WTC11 (cell line): ENCODE results near the gene SLC25A12.

ENCODE experiments used
- ATF1 ChIP-seq: sonication (generic); formaldehyde crosslinking; IDR thresholded peaks from 2 replicates; pipeline ENCODE4 v1.8.1; 2023; ENCODE audit warnings: mild to moderate bottlenecking, moderate library complexity, missing genetic modification reagents
- CBFB ChIP-seq: sonication (generic); formaldehyde crosslinking; IDR thresholded peaks from 2 replicates; pipeline ENCODE4 v1.8.1; 2022; ENCODE audit warnings: mild to moderate bottlenecking, low read depth, missing genetic modification reagents
- CTCF ChIP-seq: fragments of 200-600 bp; IDR thresholded peaks from 2 replicates; pipeline ENCODE4 v1.8.0; 2022; ENCODE audit warnings: antibody characterized with exemption
- E2F1 ChIP-seq: sonication (generic); formaldehyde crosslinking; IDR thresholded peaks from 2 replicates; pipeline ENCODE4 v1.8.0; 2022; ENCODE audit warnings: mild to moderate bottlenecking, missing genetic modification reagents
- ESRRA ChIP-seq: sonication (generic); formaldehyde crosslinking; IDR thresholded peaks from 2 replicates; pipeline ENCODE4 v1.8.1; 2022; ENCODE audit warnings: mild to moderate bottlenecking, missing genetic modification reagents, borderline replicate concordance
- HMGXB4 ChIP-seq: sonication (generic); formaldehyde crosslinking; IDR thresholded peaks from 2 replicates; pipeline ENCODE4 v1.8.1; 2023; ENCODE audit warnings: mild to moderate bottlenecking, moderate library complexity, missing genetic modification reagents
- MAX ChIP-seq: sonication (generic); formaldehyde crosslinking; IDR thresholded peaks from 2 replicates; pipeline ENCODE4 v1.8.0; 2022; ENCODE audit warnings: mild to moderate bottlenecking, missing genetic modification reagents
- NR2C2 ChIP-seq: sonication (generic); formaldehyde crosslinking; IDR thresholded peaks from 2 replicates; pipeline ENCODE4 v1.8.0; 2022; ENCODE audit warnings: mild to moderate bottlenecking, missing genetic modification reagents
- SMAD3 ChIP-seq: sonication (generic); formaldehyde crosslinking; IDR thresholded peaks from 2 replicates; pipeline ENCODE4 v1.8.0; 2022; ENCODE audit warnings: missing genetic modification reagents, mild to moderate bottlenecking, borderline replicate concordance
- TEAD4 ChIP-seq: sonication (generic); formaldehyde crosslinking; IDR thresholded peaks from 2 replicates; pipeline ENCODE4 v1.8.0; 2022; ENCODE audit warnings: mild to moderate bottlenecking, missing genetic modification reagents
- ZMAT4 ChIP-seq: fragments of 250-450 bp; sonication (Bioruptor Pico); IDR thresholded peaks from 2 replicates; pipeline ENCODE4 v1.9.0; 2021; ENCODE audit warnings: mild to moderate bottlenecking
- ZNF138 ChIP-seq: sonication (generic); formaldehyde crosslinking; conservative IDR thresholded peaks from 2 replicates; pipeline ENCODE4 v1.8.1; 2022; ENCODE audit warnings: mild to moderate bottlenecking, moderate library complexity, missing genetic modification reagents
- ZNF396 ChIP-seq: fragments of 250-450 bp; sonication (Bioruptor Pico); IDR thresholded peaks from 2 replicates; pipeline ENCODE4 v1.8.0; 2021; ENCODE audit warnings: mild to moderate bottlenecking, moderate library complexity, borderline replicate concordance

- TF ChIP-seq ZNF138 (CRISPR knock-in tag) (no peak), CTCF (no peak), ESRRA (no peak), NR2C2 (CRISPR knock-in tag) (no peak), ZNF396 (CRISPR knock-in tag) (no peak), ATF1 (CRISPR knock-in tag) (no peak), ZMAT4 (CRISPR knock-in tag) (no peak), SMAD3 (CRISPR knock-in tag) (no peak), TEAD4 (CRISPR knock-in tag) (no peak), HMGXB4 (CRISPR knock-in tag) (no peak), E2F1 (CRISPR knock-in tag) (no peak), MAX (CRISPR knock-in tag) (no peak), CBFB (CRISPR knock-in tag) (no peak)
Measured at GRCh38 chr2:171745806-171746205, 148.2 kb downstream of the SLC25A12 start.
